Measurements from ENCODE around the gene CST11.
A peak's percentile ranks its signal among the peaks of the same experiment; 100 is the strongest.

CST11 gene

DNA sequence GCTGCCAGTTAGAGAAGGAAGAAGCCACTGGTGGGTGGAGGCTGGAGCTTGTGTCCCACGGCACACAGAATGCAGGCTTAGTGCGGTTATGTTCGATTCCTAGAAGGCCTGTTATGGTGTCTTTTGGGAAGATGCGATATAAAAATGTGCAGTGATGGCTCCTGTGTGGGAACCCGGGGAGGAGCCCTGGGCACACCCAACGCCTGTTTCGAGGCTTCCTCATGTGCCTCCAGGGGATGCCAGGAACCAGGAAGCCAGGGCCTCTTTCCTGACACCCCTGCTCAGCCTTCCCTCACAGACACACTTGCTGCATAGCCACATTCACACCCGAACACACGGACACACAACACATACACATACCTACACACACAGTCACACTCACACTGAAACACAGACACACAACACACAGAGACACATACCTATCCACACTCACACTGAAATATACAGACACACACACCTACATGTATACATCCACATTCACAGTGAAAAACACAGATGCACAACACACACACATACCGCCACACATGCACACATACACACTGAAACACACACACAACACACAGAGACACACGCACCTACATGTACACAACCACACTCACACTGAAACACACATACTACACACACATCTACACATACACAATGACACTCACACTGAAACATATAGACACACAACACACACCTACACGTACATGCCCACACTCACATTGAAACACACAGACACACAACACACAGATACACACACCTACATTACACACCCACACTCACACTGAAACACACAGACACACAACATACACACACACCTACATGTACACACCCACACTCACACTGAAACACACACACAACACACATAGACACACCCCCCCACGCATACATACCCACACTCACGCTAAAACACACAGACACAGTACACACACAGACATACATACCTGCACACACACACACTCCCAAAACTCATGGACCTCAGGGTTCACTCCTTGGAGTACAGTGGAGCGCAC, 1.2 kb upstream of the CST11 start:
- no peak for DNase-seq

DNA sequence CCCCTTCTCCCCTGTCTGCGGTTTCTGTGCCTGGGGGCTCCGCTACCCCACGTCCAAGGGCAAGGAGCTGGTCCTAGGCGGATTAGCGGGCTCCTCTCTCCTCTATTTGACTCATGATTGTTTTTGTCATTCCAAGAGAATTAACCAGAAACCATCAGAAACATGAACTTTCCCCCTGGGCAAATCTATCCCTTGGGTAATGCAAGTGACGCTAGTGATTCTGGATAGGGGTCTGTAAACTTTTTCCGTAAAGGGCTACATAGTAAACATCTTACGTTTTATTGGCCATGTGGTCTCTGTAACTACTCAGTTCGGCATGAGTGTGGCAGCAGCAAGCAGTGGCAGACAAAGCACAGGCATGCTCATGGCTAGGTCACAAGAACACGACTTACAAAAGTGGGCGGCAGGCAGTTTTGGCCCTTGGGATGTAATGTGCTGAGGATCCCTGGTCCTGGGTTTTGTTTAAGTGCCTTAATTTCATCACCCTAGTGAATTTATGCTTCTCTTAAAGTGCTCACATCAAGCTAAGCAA, 654 bp downstream of the CST11 start:
- no peak for DNase-seq

DNA sequence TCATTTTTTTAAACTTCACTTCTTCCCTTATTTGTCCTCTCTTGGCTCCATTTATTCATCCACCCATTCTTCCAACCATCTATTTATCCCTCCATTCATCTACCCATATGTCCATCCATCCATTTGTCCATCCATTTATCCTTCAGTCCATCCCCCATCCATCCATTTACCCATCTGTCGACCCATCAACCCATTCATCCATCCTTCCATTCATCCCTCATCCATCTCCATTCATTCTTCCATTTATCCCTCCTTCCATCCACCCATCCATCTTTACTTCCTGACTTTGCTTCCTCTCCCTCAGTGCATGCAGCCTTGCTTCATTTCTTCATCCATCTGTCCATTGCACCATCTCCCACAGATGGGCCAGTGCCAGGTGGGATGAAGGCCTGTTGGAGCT, 1.8 kb downstream of the CST11 start:
- DNase-seq: no peak

DNA sequence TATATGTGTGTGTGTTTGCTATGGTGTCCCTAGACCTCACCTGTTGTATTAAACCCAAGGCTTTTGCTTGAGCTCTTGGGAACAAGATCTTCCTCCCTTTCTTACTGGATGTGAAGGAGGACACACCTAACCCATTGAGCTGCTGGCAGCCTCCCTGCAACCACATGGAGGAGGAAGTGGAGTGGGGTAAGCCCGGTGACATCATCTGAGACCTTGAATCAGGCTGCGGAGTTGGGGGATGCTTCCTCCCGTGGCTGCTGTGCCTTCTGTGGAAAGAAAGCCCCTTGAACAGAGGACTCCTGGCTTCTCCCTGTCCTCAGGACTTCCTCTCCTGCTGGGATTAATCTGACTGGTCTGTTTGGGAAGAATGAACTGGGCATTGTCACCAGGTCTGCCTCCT, 3.3 kb downstream of the CST11 start:
- no peak for DNase-seq

DNA sequence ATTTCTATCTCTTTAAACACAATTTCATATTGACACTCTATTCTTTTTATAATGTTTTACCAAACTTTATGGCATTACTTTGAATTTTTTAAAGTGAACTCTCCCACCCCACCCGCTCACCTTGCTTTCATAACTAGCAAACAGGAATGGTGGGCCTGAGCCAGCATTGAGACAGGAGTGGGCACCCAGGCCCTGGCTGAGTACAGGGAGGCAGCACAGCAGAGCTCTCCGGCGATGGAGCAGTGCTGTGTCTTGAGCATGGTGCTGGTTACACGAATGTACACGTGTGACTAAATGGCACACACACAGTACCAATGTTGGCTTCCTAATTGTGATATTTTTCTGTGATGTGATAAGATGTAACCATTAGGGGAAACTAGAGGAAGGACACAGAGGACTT, 4.5 kb downstream of the CST11 start:
- no peak for DNase-seq

DNA sequence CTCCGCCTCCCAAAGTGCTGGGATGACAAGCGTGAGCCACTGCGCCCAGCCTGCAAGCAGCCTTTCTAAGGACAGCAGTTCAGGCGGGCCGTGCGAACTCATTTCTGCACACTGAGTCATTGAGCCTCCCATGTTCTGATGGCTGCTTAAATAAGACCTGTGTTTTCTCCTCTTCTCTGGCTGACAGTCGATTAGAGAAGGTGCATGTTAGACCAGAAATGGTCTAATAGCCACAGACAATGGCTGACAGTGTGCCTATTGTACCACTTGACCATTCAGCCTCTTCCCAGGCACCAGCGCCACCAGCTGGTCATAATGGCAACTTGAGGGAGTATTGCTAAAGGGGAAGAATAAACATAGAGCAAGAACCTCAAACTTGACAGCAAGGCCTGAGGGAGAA, 6.2 kb downstream of the CST11 start:
- DNase-seq: peak; percentile 22

DNA sequence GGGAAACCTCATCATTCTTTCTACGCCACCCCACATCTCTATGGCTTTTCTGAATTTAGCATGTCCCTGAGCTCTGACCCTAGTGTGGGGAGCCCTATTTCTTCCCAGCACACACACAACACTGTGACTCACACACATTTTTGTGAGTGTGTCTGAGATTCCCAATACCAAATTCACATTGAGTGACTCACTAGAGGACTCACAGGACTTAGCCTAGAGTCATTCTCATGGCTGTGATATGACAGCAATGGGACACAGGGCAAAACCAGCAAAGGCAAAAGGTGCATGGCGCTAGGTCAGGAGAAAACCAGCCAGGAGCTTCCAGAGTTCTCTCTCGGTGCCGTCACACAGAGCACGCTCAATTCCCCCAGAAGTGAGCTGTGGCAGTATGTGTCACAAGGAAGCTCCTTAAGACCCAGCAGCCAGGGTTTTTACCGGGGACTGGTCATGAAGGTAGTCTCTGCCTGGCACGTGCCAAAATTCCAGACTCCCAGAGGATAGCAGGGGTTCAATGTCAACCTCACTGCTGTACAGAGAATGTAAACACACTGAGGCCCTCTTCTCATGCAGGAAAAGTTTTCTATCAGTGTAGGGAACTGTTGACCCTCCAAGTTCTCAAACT, 7.0 kb downstream of the CST11 start:
- DNase-seq: no peak

DNA sequence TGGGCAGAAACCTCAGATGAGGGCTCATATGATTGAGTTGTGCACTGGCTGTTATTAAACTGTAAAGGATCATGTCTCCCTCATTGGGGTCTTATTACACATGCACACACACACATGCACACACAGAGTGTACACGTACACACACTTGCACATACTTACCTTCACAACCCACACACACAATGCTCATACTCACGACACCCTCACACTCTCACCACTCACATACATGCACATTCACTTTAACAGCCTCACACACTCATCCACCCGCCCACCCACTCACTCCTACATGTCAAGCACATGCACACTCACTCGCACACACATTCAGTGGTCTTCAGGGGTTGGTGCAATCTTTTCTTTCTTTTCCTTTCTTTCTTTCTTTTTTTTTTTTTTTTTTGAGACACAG, 7.8 kb downstream of the CST11 start:
- no peak for DNase-seq

DNA sequence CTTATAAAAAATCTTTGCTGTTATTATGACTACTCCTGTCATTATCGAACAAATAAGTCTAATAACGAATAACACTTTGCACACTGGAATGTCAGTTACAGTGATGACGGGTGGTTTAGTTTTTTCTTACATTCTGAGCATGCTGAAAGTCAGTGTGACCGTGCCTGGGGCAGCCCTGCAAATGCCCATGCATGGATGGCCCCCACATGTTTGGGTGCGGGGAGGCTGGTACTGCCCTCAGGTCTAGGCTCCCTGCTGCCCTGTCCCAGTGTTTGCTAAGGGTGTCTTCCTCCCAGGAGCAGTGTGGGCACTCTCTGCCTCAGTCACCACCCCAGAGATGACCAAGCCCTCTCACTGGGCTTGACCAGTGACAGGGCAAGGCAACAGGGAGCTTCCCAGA, 10.2 kb downstream of the CST11 start:
- no peak for DNase-seq

DNA sequence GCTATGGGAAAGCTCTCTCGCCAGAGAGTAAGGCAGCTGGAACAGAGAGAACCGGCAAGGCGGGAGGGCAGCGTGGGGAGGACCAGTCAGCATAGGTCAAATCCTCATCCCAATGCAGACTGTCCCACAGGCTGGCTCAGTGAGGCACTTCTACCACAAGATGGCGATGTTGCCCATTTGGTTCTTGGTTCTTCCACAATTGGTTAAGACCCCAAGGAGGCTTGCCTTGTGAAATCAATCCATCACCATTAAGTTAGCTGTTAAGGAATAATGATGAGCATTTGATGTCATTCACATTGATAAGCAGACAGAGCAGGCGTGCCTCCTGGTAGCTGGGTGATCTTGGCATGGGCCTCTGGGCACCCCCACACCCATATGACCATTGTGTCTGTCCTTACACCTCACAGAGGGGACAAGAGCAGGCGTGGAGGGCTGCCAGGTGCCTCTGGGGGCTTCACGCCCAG, 10.8 kb downstream of the CST11 start:
- peak; percentile 59 for DNase-seq

DNA sequence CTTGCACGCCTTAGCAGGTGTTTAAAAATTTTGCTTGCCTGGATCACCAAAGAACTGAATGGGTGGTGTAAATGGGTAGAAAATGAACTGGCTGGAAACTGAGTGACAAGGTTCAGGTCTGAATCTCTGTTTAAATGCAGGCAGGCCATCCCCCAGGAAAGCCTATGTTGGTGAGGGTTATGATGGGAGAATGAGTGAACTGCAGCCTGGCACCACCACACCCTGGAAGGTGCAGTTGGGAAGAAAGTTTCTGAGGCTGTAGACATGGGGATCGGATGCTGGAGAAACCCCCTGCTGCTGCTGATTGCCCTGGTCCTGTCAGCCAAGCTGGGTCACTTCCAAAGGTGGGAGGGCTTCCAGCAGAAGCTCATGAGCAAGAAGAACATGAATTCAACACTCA, 12.7 kb downstream of the CST11 start:
- DNase-seq: no peak

DNA sequence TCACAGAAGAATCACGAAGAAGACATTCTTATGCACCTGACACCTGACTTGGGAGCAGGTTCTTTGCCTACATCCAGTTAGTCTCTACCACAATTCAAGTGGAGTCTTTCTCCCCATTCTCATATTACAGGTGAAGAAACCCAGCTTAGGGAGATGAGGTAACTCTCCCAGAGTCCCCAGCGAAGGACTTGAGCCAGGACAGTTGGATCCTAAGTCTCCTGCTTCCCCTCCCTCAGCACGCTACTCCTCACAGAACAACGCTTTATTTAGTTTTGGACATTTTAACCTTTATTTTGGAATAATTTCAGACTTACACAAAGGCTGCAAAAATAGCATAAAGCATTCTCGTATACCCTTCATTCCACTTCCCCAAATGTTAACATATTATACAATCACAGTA, 14.0 kb downstream of the CST11 start:
- DNase-seq: no peak

DNA sequence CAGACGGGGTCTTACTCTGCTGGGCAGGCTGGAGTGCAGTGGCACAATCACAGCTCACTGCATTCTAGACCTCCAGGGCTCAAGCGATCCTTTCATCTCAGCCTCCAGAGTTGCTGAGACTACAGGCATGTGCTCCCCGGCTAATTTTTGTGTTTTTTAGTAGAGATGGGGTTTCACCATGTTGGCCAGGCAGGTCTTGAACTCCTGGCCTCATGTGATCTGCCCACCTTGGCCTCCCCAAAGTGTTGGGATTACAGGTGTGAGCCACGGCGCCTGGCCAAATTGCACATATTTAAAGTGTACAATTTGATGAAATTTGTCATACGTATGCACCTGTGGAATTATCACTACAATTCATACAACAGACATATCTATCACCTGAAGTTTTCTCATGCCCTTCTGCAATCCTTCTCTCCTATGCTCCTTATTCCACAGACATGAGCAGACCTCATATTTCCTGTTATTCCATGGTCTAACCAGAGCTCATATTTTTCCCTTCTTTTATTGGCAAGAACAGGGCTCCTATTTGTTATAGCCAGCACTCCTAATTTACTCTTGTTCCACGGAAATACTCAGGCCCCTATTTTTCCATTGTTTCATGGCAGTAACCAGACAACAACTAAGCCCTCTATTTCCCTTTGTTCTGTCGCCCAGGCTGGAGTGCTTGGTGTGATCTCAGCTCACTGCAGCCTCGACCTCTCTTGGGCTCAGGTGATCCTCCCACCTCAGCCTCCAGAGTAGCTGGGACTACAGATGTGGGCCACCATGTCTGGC, 15.4 kb downstream of the CST11 start:
- DNase-seq: no peak

DNA sequence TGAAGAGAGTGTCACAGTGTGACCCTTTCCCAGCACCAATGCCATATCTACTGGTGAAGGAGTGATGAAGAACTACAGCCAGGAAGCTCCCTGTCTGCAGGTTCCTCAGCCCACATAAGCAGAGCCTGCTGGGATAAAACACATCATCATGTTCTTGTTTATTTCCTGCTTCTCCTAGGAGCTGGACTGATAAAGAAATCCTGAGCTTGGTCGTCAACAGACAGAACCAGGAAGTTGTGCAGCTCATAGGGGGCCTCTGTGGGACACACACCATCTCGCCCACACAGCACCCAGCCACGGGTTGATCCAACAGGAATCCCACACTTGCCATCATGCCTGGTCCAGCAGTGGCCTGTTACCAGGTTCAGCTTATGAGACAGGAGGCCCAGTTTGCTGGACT, 16.0 kb downstream of the CST11 start:
- no peak for DNase-seq

DNA sequence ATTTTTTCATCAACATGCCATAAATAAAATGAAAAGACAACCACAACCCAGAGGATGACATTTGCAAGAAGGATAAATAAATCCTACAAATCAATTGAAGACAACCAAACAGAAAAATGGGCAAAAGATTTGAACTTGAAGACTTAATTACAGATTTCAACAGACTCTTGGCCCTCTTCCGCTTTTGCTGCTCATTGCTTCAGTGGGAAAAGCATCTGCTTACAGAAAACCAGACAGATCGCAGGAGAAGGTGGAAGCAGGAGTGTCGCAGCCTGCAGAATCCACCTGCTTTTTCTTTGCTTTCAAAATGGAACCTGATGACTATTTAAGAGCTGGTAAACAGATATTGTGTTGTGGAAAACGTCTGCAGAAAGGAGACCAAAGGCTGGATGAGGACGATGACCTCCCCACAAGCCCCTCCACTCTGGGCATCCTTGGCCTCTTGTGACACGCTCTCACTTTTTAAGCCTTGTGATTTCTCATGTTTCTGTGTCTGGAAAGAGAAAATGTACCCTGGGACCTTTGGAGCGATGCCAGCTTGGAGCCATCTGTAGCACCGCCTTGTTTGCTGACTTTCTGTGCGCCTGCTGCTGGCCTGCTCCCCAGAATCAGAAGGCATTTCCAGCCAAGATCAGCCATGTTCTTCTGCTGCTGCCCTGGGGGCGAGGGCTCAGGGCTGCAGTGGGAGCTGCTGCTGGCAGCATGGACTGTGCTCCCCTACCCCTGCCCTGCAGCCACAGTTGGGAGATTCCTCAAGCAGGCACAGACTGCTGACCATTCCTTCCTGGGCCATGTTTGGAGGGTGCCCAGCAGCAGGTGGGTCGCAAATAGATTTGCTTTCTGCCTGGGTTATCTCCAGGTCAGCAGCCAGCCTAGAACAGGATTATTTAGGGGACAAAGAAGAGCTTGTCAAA, 16.8 kb downstream of the CST11 start:
- no peak for DNase-seq

DNA sequence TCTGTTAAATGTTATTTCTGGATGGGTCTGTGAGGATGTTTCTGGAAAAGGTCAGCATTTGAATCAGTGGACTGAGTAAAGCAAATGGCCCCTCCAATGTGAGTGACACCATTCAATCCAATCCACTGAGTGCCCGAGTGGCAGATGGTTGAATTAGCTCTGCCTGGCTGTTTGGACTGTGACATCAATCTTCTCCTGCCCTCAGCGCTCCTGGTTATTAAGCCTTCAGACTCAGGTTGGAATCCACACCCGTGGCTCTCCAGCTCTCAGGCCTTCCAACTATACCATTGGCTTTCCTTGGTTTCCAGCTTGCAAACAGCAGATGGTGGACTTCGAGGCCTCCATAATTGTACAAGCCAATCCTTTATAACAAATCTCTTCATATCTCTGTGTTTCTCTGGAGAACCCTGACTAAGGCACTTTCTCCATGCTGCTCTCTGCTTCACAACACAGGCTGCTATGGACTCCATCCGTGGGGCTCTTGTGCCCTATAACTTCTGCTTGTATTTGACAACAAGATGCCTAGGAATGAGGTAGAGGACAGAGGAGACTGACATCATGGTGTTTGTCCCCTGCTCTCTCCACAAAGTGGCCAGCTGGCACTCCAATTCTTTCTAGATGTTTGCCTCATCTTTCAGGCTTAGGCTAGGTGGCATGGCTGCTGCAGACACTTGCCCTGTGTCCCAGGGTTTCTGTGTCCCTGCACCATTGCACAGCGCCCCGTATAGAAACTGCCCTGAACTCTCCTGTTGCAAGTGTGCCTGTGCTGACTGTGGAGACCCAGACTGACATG, 18.0 kb downstream of the CST11 start:
- DNase-seq: no peak

DNA sequence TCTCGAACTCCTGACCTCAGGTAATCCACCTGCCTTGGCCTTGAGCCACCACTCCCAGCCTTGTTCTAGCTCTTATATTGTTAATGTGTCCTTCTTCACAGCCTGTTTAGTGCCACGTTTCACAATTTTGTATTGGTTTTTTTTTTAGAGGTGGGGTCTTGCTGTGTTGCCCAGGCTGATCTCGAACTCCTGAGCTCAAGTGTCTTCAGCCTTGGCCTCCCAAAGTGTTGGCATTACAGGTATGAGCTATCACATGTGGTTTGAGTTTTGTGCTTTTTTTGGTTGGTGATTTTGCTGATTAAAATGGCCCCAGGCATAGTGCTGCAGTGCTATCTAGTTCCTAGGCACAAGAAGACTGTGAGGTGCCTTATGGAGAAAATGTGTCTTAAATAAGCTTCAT, 19.0 kb downstream of the CST11 start:
- no peak for DNase-seq

DNA sequence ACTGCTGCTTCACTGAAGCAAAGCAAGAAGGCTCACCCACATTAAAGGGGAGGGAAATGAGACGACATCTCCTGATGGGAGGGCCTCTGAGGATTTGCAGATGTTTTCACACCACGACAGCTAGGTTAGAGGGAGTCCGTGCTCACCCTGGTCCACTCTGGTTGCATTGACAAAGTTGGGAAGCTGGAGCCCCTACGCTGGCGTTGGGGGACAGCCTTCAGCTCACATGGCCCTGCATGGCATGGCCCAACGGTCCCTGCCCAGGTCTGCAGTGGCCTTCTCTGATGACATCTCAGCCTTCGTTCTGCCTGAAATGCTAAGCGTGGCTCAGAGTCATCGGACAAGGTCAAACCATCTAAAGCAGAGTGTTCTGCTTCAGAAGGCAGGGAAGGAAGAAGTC, 27.5 kb downstream of the CST11 start:
- no peak for DNase-seq

DNA sequence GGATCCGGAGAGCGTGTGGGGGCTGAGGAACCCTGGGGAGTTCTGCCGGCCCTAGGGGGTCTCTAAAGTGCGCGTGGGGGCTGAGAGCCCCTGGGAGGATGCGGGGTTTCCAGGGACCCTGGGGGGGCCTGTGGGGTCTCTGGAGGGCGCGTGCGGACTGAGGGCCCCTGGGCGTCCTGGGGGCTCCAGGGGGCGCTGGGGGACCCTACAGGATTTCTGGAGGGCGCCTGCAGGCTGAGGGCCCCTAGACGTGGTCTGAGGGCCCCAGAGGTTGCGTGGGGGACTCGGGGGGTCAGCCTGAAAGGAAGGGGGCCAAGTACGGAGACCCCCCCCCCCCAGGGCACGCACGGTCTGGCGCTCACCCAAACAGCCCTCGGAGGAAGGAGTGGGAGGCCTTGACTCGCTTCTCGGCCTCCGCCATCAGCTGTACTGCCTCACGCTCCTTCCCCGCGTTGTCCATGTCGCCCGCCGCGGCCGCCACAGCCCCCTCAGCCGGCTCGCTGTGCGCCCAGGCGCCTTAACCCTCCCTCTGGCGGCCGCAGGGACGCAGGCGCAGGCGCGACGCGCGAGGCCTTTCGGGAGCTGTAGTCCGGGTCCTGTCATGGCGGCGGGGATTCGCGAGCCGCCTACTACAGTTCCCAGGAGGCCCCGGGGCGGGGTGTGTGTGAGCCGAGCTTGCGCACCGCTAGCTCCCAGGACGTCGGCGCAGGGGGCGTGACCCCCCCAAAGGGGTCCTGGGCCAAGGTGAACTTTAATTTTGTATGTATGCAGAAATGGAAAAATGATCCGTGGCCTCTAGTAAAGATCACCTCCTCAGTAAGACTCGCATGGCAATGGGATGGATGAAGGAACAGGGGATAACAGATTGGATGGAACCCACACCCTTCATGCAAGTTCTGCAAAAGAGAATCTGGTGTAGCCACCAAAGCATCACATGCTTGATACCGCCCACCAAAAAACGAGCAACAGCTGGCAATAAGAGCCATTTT, 31.4 kb downstream of the CST11 start, which contains the start of gene NAPB:
Gene NAPB, minus strand, starts transcription at position 546 of the 989 bp plus-strand sequence. Its CDS starts 86 bp downstream, at position 460.
- peak; percentile 92 for DNase-seq

Measured in stimulated activated CD4-positive, alpha-beta T cell treated with anti-CD3 and anti-CD28 coated beads, Interleukin-1b, Interleukin-23, amount 100 ng/mL, for 48 hours (primary cell).